Activated CD4-positive, alpha-beta memory T cell treated with anti-CD3 and anti-CD28 coated beads for 36 hours (primary cell): ENCODE measurements around the gene GLIPR2. TPM values are rescaled to one million over a fixed set of nuclear protein-coding genes. Genes with fewer than 3 reads are reported as not detected.
"Not testable (repeated sequence)": the region's sequence is repeated elsewhere in the genome, so short reads cannot be mapped to it uniquely, and the experiment has no call there.

Experiments
- CTCF ChIA-PET: fragments of 350-600 bp; sonication (Branson Sonifier 250); formaldehyde crosslinking; loops from one replicate; lab custom pipeline; 2021; ENCODE audit warnings: antibody characterized with exemption, inconsistent platforms; lab: Charles Lee
- POLR2A ChIA-PET: fragments of 350-600 bp; sonication (Branson Sonifier 250); formaldehyde crosslinking; loops from one replicate; lab custom pipeline; 2021; ENCODE audit warnings: antibody characterized with exemption; lab: Charles Lee
- DNase-seq: peaks from one replicate; pipeline ENCODE4 v3.0.0-alpha.2; 2020
- H3K27ac Mint-ChIP-seq: one replicate; pipeline ENCODE4 v1.8.0; 2021; ENCODE audit warnings: mixed read lengths
- H3K27me3 Mint-ChIP-seq: one replicate; pipeline ENCODE4 v1.8.0; 2021; ENCODE audit warnings: mixed read lengths
- H3K36me3 Mint-ChIP-seq: one replicate; pipeline ENCODE4 v1.8.0; 2021; ENCODE audit warnings: mixed read lengths
- H3K4me1 Mint-ChIP-seq: one replicate; pipeline ENCODE4 v1.8.0; 2021; ENCODE audit warnings: low read depth, mixed read lengths
- H3K4me3 Mint-ChIP-seq: one replicate; pipeline ENCODE4 v1.8.0; 2021; ENCODE audit warnings: mild to moderate bottlenecking, mixed read lengths
- H3K9me3 Mint-ChIP-seq: one replicate; pipeline ENCODE4 v1.8.0; 2021; ENCODE audit warnings: mixed read lengths
- intact Hi-C: fragments of 100-400 bp; cut with micrococcal nuclease; formaldehyde crosslinking; loops from one replicate; pipeline ENCODE4 v1.15.1; 2023
- total RNA-seq, 2 experiments: library from RNA; stranded (reverse); gene quantifications; one replicate each; pipeline ENCODE4 v1.2.3, GENCODE V29; 2021

GLIPR2 gene
- total RNA-seq, 2 experiments from 2014 or later, result 24.7 to 25.8 TPM

DNA sequence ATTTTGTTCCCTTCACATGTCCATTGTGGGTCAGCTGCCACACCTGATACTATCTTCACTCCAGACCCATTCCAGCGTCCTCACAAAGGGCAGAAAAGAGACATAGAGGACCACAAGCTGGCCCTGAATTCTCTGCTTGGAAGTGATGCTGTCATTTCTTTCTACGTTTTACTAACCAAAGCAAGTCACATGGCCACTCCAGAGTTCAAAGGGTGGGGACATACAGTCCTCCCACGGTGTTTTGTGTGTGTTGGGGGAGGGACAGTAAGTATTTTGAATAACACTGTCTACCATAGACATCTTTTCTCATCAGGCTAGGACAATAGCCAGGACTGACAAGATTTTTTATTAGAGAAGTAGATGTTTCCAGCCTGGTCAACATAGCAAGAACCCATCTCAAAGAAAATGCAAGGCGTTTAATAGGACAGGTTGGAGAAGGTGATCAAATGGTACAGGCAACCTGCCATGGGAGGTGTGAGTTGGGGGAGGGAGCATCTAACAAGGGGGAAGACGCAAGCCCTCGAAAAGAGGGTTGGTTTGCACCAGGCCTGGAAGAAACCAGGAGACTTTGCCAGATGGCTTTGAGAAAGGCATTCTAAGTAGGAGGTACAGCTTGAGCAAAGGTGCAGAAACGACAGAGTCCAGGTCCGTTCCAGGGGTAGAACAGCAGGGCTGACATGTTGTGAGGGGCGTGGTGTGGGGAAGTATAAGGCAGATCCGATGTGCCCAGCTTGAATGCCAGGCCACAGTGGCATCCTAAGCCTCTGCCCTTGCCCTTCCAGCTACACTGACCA, 11.3 kb upstream of the GLIPR2 start:
- CTCF ChIA-PET, result interaction anchor here (0.6 to 1.5 kb wide), 6 partner anchors 22 to 210 kb away, joined by 3 to 6 read pairs (median 4); partner anchors contain the start of gene CCIN
- DNase-seq, result no peak
- H3K4me3 Mint-ChIP-seq, result no peak overlapping the region
- H3K36me3 Mint-ChIP-seq, result peaks cover 1% of the 10 kb centered on the region
- intact Hi-C loops, result no loop called here
- peaks cover 28% of the 10 kb centered on the region for H3K4me1 Mint-ChIP-seq
- no peaks in the 10 kb centered on the region for H3K27me3 Mint-ChIP-seq
- POLR2A ChIA-PET, result interaction anchor here (1.3 kb wide), 1 partner anchor 12 kb away, joined by 3 read pairs; no protein-coding TSS in a partner anchor
- H3K27ac Mint-ChIP-seq, result no peak overlapping the region
- H3K9me3 Mint-ChIP-seq, result no peaks in the 10 kb centered on the region

DNA sequence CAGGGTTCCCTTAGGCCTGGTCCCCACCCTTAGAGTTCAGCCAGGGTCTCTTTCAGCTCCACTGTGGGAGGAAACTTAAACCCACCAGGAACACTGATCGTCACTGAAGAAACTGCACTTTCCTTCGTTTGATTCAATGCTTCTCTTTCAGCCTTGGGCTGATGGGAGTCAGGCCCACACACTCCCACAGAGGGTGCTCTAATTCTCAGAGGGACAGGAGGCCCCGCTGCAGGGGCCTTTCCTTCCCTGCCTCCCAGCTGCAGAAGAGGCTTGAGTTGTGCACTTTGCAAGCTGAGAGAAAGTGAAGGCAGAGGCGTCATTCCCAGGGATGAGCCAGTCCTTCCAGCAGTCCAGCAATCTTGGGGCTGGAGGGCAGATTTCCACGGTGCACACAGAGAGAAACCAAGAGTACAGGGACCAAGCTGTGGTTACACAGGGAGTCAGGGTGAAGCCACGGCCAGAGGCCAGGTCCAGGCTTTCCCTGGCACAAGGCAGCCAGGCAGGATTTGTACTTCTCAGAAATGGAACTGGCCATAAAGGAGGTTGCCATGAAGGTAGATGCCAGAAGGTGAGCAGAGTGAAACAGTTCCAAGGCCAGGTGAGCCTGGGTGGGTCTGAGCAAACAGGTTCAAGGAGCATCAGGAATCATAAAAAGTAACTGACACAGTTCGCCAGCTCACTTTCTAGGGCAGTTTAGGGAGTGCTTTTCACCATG, 10.4 kb upstream of the GLIPR2 start:
- intact Hi-C loops, result no loop called here
- CTCF ChIA-PET, result no interaction called here
- DNase-seq, result no peak
- Mint-ChIP-seq H3K27me3 (no peaks in the 10 kb centered on the region), H3K4me1 (peaks cover 28% of the 10 kb centered on the region), H3K9me3 (no peaks in the 10 kb centered on the region), H3K4me3 (no peak overlapping the region), H3K27ac (no peak overlapping the region), H3K36me3 (peaks cover 1% of the 10 kb centered on the region)
- POLR2A ChIA-PET, result interaction anchor here (1.3 kb wide), 1 partner anchor 11 kb away, joined by 3 read pairs; no protein-coding TSS in a partner anchor

DNA sequence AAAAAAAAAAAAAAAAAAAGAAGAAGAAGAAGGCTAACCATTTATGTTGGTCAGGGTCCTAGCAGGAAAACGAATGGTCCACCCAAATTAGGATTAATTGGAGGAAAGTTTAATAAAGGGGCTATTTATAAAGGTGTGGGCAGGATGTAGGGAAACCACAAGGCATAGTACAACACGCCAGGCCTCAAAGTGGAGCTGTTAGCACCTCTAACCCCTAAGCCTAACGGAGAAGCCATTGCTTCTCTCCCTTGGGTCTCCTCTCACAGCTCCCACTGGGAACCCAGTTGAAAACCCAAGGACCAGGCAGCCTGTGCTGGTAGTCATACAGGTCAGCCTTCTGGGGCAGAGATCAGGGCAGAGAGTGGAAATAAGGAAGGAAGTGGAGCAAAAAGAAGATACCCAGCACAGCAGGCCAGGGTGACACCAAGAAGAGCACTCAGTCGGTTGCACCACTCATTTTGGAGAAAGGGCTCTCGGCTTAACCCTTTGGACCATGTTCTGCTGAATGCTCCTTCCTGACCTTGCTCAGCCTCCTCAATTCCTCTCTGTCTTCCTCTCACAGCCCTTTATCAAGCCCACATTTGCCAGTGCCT, 8.8 kb upstream of the GLIPR2 start:
- intact Hi-C loops, result no loop called here
- no peak overlapping the region for H3K27ac Mint-ChIP-seq
- peaks cover 28% of the 10 kb centered on the region for H3K4me1 Mint-ChIP-seq
- H3K27me3 Mint-ChIP-seq, result no peaks in the 10 kb centered on the region
- ChIA-PET POLR2A (no interaction called here), CTCF (interaction anchor here (4.1 kb wide), 1 partner anchor 39 kb away, joined by 12 read pairs; no protein-coding TSS in a partner anchor)
- H3K9me3 Mint-ChIP-seq, result no peaks in the 10 kb centered on the region
- DNase-seq, result no peak
- H3K4me3 Mint-ChIP-seq, result no peak overlapping the region
- H3K36me3 Mint-ChIP-seq, result peaks cover 1% of the 10 kb centered on the region

DNA sequence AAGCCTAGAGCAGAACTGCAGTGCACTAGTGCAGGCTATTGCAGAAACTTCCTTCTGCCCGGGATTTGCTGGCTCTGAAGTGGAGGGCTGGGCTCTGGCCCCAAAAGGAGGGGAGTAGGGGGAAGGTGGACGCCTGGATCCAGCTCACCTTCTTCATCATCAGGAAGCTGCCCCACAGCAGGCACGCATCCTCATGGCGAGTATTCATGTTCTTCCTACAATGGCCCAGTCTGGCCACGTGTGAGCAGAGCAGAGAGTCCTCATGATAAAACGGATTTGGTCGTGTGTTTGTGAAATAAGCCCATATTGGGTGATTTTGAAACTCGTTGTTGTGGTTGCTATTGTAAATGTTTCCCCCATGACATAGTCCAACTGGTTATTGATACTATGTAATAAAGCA, 8.2 kb upstream of the GLIPR2 start:
- Mint-ChIP-seq H3K27ac (no peak overlapping the region), H3K27me3 (no peaks in the 10 kb centered on the region), H3K36me3 (no peaks in the 10 kb centered on the region), H3K4me3 (no peak overlapping the region), H3K4me1 (peaks cover 28% of the 10 kb centered on the region), H3K9me3 (no peaks in the 10 kb centered on the region)
- ChIA-PET POLR2A (no interaction called here), CTCF (interaction anchor here (4.1 kb wide), 1 partner anchor 39 kb away, joined by 12 read pairs; no protein-coding TSS in a partner anchor)
- intact Hi-C loops, result no loop called here
- no peak for DNase-seq

DNA sequence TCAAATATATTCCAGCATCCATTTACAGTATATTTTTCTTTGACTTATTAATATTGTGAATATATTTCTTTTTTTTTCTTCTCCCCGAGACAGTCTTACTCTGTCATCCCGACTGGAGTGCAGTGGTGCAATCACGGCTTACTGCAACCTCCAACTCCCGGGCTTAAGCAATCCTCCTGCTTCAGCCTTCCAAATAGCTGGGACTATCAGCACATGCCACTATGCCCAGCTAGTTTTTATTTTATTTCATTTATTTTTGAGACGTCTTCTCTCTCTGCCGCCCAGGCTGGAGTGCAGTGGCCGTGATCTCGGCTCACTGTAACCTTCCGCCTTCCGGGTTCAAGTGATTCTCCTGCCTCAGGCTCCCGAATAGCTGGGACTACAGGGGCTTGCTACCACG, 7.4 kb upstream of the GLIPR2 start:
- CTCF ChIA-PET, result interaction anchor here (1.0 to 4.1 kb wide), 3 partner anchors 10 to 38 kb away, joined by 4 to 12 read pairs (median 5); no protein-coding TSS in a partner anchor
- no peaks in the 10 kb centered on the region for H3K9me3 Mint-ChIP-seq
- no peaks in the 10 kb centered on the region for H3K27me3 Mint-ChIP-seq
- H3K36me3 Mint-ChIP-seq, result no peaks in the 10 kb centered on the region
- H3K27ac Mint-ChIP-seq, result no peak overlapping the region
- POLR2A ChIA-PET, result no interaction called here
- H3K4me3 Mint-ChIP-seq, result no peak overlapping the region
- H3K4me1 Mint-ChIP-seq, result peaks cover 28% of the 10 kb centered on the region
- DNase-seq, result no peak
- intact Hi-C loops, result no loop called here

DNA sequence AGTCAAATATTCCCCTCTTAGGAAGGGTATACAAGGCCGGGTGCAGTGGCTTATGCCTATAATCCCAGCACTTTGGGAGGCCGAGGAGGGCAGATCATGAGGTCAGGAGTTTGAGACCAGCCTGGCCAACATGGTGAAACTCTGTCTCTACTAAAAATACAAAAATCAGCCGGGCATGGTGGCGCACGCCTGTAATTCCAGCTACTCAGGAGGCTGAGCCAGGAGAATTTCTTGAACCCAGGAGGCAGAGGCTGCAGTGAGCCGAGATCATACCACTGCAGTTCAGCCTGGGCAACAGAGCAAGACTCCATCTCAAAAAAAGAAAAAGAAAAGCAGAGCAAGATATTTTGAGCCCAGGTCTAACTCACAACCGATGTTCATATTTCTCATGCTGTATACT, 4.9 kb upstream of the GLIPR2 start:
- H3K27ac Mint-ChIP-seq, H3K27me3 Mint-ChIP-seq, H3K36me3 Mint-ChIP-seq, DNase-seq, POLR2A ChIA-PET, H3K4me3 Mint-ChIP-seq, H3K9me3 Mint-ChIP-seq, intact Hi-C loops: not testable (repeated sequence)
- CTCF ChIA-PET, result interaction anchor here (3.3 to 4.1 kb wide), 2 partner anchors 29 to 35 kb away, joined by 12 to 15 read pairs; no protein-coding TSS in a partner anchor
- H3K4me1 Mint-ChIP-seq, result peaks cover 19% of the 10 kb centered on the region

DNA sequence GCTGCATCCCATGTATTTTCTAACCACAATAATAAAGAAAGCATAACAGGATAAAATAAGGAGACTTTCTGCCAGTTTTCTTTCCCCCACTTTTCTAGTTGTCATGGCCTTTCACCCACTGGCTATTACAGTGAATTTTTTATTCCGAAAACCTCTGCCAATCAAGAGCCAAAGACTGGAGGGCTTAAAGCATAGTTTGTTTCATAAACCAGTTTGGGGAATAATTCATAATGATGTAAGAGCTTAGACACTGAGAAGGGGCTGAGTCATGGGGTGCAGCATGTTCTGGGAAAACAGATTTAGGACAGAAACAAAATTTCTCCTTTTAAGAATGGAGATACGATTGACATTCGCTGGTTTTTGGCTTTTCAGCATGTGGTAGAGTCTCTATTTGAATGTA, 4.4 kb upstream of the GLIPR2 start:
- CTCF ChIA-PET, result interaction anchor here (3.3 to 4.1 kb wide), 2 partner anchors 29 to 35 kb away, joined by 12 to 15 read pairs; no protein-coding TSS in a partner anchor
- no peak for DNase-seq
- H3K4me1 Mint-ChIP-seq, result peaks cover 17% of the 10 kb centered on the region
- H3K36me3 Mint-ChIP-seq, result no peaks in the 10 kb centered on the region
- no peaks in the 10 kb centered on the region for H3K9me3 Mint-ChIP-seq
- H3K4me3 Mint-ChIP-seq, result no peak overlapping the region
- POLR2A ChIA-PET, result no interaction called here
- no peak overlapping the region for H3K27ac Mint-ChIP-seq
- H3K27me3 Mint-ChIP-seq, result no peaks in the 10 kb centered on the region
- intact Hi-C loops, result no loop called here

DNA sequence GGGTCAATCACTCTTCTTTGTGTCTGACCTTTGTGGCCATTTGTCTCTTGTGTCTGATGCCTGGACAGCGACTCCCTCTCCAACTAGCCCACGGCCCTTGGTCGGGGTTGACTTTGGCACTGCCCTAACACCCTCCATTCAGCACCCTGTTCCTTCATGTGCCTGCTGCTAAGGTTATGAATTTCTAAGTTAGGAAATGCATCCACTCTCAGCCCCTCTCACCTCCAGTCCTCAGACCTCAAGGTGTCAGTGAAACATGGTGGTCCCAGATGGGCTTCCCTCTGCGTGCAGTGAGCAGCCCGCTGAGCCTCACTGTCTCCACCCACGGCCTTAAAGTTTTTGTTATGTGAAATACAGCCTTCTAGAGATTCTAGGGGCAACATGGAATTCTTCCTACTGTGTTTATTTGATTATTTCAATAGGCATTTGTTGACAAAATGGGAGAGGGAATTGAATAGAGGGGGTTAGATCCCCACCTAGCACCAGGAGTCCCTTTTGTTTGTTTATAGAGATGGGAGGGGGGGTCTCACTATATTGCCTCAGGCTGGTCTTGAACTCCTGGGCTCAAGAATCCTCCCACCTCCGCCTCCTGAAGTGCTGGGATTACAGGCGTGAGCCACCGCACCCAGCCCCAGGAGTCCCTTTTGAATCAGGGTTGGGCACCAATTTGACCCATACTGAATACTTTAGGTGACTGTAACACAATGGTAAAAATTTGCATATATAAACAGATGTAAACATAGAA, 1.6 kb upstream of the GLIPR2 start:
- no peak for DNase-seq
- H3K36me3 Mint-ChIP-seq, result no peaks in the 10 kb centered on the region
- intact Hi-C loops, result loop anchor here (5.0 kb wide), 1 partner anchor 98 kb away; the partner anchor contains the start of gene RECK
- ChIA-PET POLR2A (interaction anchor here (0.6 kb wide), 1 partner anchor 29 kb away, joined by 3 read pairs; no protein-coding TSS in a partner anchor), CTCF (interaction anchor here (0.7 to 3.3 kb wide), 2 partner anchors 32 kb away, joined by 3 to 15 read pairs; no protein-coding TSS in a partner anchor)
- H3K27ac Mint-ChIP-seq, result no peak overlapping the region
- H3K4me1 Mint-ChIP-seq, result peaks cover 31% of the 10 kb centered on the region
- no peaks in the 10 kb centered on the region for H3K9me3 Mint-ChIP-seq
- no peaks in the 10 kb centered on the region for H3K27me3 Mint-ChIP-seq
- no peak overlapping the region for H3K4me3 Mint-ChIP-seq

GRCh38 chr9:36135741-36136271, 727 bp upstream of the GLIPR2 start:
- H3K9me3 Mint-ChIP-seq, result no peaks in the 10 kb centered on the region
- H3K36me3 Mint-ChIP-seq, result no peaks in the 10 kb centered on the region
- no peak overlapping the region for H3K27ac Mint-ChIP-seq
- ChIA-PET POLR2A (interaction anchor here (0.6 to 1.2 kb wide), 4 partner anchors 15 to 975 kb away, joined by 3 to 5 read pairs (median 4); partner anchors contain the start of gene CLTA), CTCF (interaction anchor here (1.2 to 4.8 kb wide), 6 partner anchors 13 to 54 kb away, joined by 3 to 34 read pairs (median 6); no protein-coding TSS in a partner anchor)
- H3K4me3 Mint-ChIP-seq, result peak overlapping the region; percentile 69
- H3K4me1 Mint-ChIP-seq, result peaks cover 39% of the 10 kb centered on the region
- no peaks in the 10 kb centered on the region for H3K27me3 Mint-ChIP-seq
- no peak for DNase-seq
- intact Hi-C loops, result loop anchor here (1.0 to 5.0 kb wide), 4 partner anchors 16 to 99 kb away; partner anchors contain the start of gene RECK

DNA sequence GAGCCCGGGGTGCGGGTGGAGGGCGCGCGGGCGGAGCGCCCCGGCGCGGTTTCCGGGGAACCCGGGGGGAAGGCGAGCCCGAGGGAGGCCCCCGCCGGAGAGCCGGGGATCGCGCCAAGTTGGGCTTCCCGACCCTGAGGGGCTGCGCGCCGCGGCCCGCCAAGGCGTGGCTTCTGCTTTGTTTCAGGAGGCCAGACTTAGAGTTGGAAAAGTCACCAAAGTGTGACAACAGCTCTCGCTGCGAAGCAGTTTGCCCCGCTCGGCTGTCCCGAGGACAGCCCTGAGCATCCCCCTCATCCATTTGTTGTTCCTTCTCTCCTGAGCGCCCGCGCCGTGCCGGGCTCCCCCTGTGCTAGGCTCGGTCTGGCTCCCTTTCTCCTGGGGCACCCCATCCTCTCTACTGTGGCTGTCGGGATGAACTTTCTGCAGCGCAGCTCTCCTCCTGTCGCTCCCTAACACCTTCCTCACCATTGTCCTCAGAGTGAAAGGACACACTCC, 410 bp downstream of the GLIPR2 start:
- CTCF ChIA-PET, result interaction anchor here (0.6 to 4.8 kb wide), 7 partner anchors 12 to 52 kb away, joined by 3 to 34 read pairs (median 6); no protein-coding TSS in a partner anchor
- Mint-ChIP-seq H3K4me1 (peaks cover 51% of the 10 kb centered on the region), H3K27me3 (no peaks in the 10 kb centered on the region), H3K9me3 (no peaks in the 10 kb centered on the region), H3K4me3 (peak overlapping the region; percentile 79), H3K27ac (peak overlapping the region; percentile 48), H3K36me3 (no peaks in the 10 kb centered on the region)
- intact Hi-C loops, result loop anchor here (1.0 to 5.0 kb wide), 4 partner anchors 15 to 100 kb away; partner anchors contain the start of gene RECK
- DNase-seq, result no peak
- POLR2A ChIA-PET, result interaction anchor here (0.8 to 1.2 kb wide), 6 partner anchors 12 to 54 kb away, joined by 3 to 4 read pairs (median 3); partner anchors contain the start of gene CLTA
